ENCODE measurements around the gene STAT3. TPM values are rescaled to one million over a fixed set of nuclear protein-coding genes. Genes with fewer than 3 reads are reported as not detected.
A peak's percentile ranks its signal among the peaks of the same experiment; 100 is the strongest.

Gene STAT3
- total and polyA plus RNA-seq, 9 of the 15 experiments (the other 6 are each of a cell fraction or from before 2014, with no cell fraction given) = 90.0 to 179 (median 114) TPM

DNA sequence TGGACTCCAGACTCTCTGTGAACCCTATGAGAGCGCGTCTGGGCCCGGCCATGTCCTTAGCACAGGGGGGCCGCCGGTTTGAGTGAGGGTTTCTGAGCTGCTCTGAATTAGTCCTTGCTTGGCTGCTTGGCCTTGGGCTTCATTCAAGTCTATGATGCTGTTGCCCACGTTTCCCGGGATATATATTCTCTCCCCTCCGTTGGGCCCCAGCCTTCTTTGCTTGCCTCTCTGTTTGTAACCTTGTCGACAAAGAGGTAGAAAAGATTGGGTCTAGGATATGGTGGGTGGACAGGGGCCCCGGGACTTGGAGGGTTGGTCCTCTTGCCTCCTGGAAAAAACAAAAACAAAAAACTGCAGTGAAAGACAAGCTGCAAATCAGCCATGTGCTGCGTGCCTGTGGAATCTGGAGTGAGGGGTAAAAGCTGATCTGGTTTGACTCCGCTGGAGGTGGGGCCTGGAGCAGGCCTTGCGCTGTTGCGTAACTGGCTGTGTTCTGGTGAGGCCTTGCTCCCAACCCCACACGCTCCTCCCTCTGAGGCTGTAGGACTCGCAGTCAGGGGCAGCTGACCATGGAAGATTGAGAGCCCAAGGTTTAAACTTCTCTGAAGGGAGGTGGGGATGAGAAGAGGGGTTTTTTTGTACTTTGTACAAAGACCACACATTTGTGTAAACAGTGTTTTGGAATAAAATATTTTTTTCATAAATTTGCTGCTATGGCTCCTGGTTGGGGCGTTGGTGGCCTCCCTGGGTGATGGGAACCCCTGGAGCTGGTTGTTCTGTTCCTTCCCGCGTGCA, 76.8 kb downstream of the STAT3 start (continued):
- TF ChIP-seq, protein P1, sequence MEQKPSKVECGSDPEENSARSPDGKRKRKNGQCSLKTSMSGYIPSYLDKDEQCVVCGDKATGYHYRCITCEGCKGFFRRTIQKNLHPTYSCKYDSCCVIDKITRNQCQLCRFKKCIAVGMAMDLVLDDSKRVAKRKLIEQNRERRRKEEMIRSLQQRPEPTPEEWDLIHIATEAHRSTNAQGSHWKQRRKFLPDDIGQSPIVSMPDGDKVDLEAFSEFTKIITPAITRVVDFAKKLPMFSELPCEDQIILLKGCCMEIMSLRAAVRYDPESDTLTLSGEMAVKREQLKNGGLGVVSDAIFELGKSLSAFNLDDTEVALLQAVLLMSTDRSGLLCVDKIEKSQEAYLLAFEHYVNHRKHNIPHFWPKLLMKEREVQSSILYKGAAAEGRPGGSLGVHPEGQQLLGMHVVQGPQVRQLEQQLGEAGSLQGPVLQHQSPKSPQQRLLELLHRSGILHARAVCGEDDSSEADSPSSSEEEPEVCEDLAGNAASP (IDR thresholded peaks at IDR 0.05) = no peak
- TF ChIP-seq HCFC1 (IDR thresholded peaks at IDR 0.05; ENCODE audit: low read depth, low read length) (peak; percentile 20; the same call in 1 of the 2 replicates), PKNOX1 (IDR thresholded peaks at IDR 0.05) (peak; percentile 69), MEIS2 (IDR thresholded peaks at IDR 0.05; ENCODE audit: partially characterized antibody) (peak; percentile 68), L3MBTL2 (IDR thresholded peaks at IDR 0.05) (peak; percentile 84), HDAC8 (tag; IDR thresholded peaks at IDR 0.05) (peak; percentile 60; the same call in 1 of the 2 replicates), PHF20 (IDR thresholded peaks at IDR 0.05; ENCODE audit: partially characterized antibody) (no peak), POLR2AphosphoS2 (IDR thresholded peaks at IDR 0.05; ENCODE audit: low read length) (peak; percentile 45), EGR1 (conservative IDR thresholded peaks at IDR 0.05) (no peak; the same call in 1 of the 2 replicates), NR2C2 (CRISPR knock-in tag; IDR thresholded peaks at IDR 0.05) (no peak), NR2C2 (tag; IDR thresholded peaks at IDR 0.05) (peak; percentile 4; the same call in 1 of the 2 replicates), THRAP3 (IDR thresholded peaks at IDR 0.05; ENCODE audit: borderline replicate concordance) (no peak), GTF2B (IDR thresholded peaks at IDR 0.05; ENCODE audit: extremely low read depth, insufficient read length) (peak; percentile 30), KAT2B (IDR thresholded peaks at IDR 0.05; ENCODE audit: low read depth, low read length) (no peak), TFAM (CRISPR knock-in tag; conservative IDR thresholded peaks at IDR 0.05) (no peak), IRF9 (tag; IDR thresholded peaks at IDR 0.05) (peak; percentile 87), POLR2G (IDR thresholded peaks at IDR 0.05; ENCODE audit: low read depth, low read length) (no peak), MYBL2 (IDR thresholded peaks at IDR 0.05; ENCODE audit: low read depth) (no peak), MYBL2 (CRISPR knock-in tag; IDR thresholded peaks at IDR 0.05; ENCODE audit: borderline replicate concordance) (no peak)
- TF ChIP-seq, protein P2, sequence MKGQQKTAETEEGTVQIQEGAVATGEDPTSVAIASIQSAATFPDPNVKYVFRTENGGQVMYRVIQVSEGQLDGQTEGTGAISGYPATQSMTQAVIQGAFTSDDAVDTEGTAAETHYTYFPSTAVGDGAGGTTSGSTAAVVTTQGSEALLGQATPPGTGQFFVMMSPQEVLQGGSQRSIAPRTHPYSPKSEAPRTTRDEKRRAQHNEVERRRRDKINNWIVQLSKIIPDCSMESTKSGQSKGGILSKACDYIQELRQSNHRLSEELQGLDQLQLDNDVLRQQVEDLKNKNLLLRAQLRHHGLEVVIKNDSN (CRISPR knock-in tag; IDR thresholded peaks at IDR 0.05) = peak; percentile 45; the same call in 1 of the 2 replicates
- TF ChIP-seq, protein P3, sequence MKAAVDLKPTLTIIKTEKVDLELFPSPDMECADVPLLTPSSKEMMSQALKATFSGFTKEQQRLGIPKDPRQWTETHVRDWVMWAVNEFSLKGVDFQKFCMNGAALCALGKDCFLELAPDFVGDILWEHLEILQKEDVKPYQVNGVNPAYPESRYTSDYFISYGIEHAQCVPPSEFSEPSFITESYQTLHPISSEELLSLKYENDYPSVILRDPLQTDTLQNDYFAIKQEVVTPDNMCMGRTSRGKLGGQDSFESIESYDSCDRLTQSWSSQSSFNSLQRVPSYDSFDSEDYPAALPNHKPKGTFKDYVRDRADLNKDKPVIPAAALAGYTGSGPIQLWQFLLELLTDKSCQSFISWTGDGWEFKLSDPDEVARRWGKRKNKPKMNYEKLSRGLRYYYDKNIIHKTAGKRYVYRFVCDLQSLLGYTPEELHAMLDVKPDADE (conservative IDR thresholded peaks at IDR 0.05; ENCODE audit: control insufficient read depth, low read depth, low read length) = no peak
